Left renal pelvis (tissue), 4 donors: ENCODE measurements around the gene SNX32. TPM values are rescaled to one million over a fixed set of nuclear protein-coding genes. Genes with fewer than 3 reads are reported as not detected.

ENCODE experiments used
- DNase-seq, 4 donors: peaks; one replicate each; pipeline ENCODE4 v3.0.0-alpha.2; 2013; ENCODE audit warnings: low read depth in 4 of 4, low spot score in 3 of 4
- polyA plus RNA-seq, 4 donors: library from polyadenylated mRNA; unstranded; fragments of 120-200 nt; gene quantifications; one replicate each; pipeline ENCODE4 v1.2.1, GENCODE V29; 2013; ENCODE audit not compliant: insufficient read length in 4 of 4

Gene SNX32
- polyA plus RNA-seq, 4 donors = 2.0 to 4.1 (median 2.9) TPM

GRCh38 chr11:65865550-65866172, 31.9 kb downstream of the SNX32 start:
- DNase-seq = no peak

DNA sequence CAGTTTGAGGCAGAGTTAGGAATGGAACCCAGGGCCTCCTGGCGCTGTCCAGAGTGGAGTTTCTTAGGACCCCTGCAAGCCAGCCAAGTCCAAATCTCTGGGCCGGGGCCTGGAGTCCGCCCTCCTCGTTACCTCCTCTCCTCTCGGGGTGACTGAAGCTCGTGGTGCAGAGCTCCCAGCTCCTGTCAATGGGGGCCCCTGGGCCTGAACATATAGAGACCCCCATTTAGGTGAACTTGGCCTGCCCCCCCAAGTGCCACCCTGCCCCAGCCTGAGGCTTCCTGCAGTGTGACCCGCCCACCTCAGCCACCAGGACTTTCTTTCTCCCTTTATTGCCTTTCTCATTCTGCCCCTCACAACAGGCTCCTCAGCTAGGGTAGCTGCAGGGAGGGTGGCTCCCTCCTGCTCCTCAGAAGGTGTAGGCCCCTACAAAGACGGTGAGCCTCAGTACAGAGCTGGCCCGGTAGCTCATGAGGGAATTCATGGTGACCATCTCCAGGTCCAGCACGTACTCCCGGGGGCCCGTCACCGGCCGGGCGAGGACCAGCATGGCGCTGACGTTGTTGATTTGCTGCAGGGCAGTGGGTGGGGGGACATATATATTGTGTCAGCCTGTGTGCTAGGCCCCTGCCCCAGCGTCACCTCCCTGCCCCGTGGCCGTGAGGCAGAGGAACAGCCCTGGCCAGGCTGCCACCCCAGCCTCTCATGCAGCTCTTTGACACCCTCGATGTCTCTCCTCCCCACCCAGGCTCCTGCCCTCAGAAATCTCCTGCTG, 32.9 kb downstream of the SNX32 start:
- DNase-seq = no peak

DNA sequence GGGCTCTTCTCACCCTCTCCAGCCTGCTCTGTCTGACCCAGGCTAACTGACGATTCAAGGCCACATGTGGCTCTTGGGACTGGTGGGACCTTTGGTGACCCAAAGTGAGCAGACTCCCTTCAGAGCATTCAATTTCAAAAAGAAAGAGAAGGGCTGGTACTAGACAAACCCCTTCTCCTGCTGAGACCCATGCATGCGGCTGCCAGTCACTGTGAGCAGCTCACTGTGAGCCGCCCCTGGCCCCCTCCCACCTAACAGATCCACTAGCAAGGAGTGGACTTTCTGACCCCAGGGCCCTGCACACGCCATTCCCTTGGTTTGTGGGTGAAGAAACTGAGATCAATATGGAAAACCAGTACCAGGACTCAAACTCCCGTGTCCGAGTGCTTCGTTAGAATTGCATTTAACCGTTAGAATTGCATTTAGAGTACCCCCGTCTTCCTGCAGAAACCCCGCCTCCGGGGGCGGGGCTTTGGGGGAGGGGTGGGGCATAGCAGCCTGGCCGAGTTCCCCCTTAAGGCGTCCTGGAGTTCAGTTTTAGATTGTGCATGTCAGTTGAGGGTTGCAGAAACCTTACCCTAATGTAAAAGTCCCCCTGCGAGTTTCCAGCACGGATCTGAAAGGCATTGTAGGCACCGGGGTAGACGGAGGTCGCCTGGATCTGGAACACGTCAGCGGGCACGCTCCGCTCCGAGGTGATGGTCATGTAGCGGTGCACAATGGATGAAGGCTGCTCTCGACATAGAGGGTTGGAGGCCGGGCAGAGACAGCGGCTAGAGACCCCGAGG, 33.7 kb downstream of the SNX32 start:
- DNase-seq = no peak

DNA sequence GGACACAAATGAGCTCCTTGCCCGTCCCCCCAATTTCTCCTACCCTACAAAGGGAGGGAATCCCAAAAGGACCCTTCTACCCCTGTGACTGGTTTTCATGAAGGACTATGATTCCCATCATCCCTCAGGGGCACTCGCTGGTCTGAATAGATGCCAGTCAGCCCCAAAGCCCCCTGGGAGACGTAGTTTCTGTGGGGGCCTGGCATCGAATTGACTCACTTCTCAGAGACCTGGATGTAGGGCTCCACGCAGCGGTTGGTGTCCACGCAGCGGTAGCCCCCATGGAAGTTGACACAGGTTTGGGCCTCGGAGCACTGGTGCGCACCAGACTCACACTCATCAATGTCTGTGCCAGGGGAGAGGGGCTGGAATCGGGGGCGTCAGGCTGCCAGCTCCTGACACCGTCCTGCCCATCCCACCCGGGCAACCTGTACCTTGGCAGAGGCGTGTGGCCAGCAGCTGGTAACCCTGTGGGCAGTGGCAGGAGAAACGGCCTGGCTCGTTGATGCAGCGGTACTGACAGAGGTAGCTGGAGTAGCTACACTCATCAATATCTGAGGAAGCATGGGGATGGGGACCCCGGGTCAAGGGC, 34.4 kb downstream of the SNX32 start:
- no peak for DNase-seq

- no peak for DNase-seq
Observed at GRCh38 chr11:65868907-65869306, 35.1 kb downstream of the SNX32 start.

- DNase-seq = no peak
Observed at GRCh38 chr11:65869643-65870306, 36.0 kb downstream of the SNX32 start.

DNA sequence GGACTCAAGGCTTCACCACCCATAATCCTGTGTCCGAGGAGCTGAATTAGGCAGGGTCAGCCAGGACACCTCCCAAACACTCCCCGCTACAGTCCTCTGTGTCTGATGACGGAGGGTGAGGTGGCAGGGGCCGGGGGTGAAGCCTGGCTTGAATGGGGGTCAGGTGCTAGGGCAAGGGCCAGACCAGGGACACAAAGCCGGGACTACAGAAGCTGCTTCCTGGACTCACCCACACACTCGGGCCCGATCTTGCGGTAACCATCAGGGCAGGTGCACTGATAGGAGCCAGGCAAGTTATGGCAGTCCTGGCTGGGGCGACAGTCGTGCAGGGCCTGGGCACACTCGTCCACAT, 36.5 kb downstream of the SNX32 start:
- DNase-seq = no peak

GRCh38 chr11:65870706-65871681, 37.2 kb downstream of the SNX32 start:
- DNase-seq = no peak

GRCh38 chr11:65871811-65872548, 38.2 kb downstream of the SNX32 start:
- no peak for DNase-seq

- DNase-seq = no peak
Observed at GRCh38 chr11:65872586-65873317, 39.0 kb downstream of the SNX32 start, which contains the start of gene EFEMP2. Gene EFEMP2 (minus strand): TSS chr11:65872800. CDS start chr11:65872354, 446 bp downstream.

- peak in 3 of 4 donors; percentile 79 to 86 (median 80) for DNase-seq
Observed at GRCh38 chr11:65873318-65874156, 39.8 kb downstream of the SNX32 start.

- no peak for DNase-seq
Observed at GRCh38 chr11:65879617-65880016, 45.9 kb downstream of the SNX32 start, which contains the start of gene CTSW. Gene CTSW (plus strand): TSS chr11:65879837. CDS start chr11:65879855, 18 bp downstream.

DNA sequence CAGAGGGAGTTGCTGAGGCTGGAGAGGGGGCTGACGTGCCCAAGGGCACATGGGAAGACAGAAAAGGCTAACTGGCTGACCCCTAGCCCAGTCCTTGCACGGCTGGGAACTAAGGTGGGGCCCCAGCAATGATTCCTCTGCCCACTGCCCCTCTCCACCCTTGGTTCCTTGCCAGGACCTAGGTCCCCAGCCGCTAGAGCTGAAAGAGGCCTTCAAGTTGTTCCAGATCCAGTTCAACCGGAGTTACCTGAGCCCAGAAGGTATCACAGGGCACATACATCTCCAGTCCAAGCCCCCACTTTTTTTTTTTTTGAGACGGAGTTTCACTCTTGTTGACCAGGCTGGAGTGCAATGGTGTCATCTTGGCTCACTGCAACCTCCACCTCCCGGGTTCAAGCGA, 46.3 kb downstream of the SNX32 start:
- DNase-seq = no peak

- no peak for DNase-seq
Observed at GRCh38 chr11:65880844-65881421, 47.2 kb downstream of the SNX32 start.

GRCh38 chr11:65882120-65883057, 48.6 kb downstream of the SNX32 start:
- no peak for DNase-seq
